ENCODE results near the gene RBPJ.

RBPJ gene

GRCh38 chr4:26431461-26432180 lies 110.8 kb downstream of the RBPJ start:
- no peak overlapping the region for H3K27ac ChIP-seq (ENCODE audit: low read depth, low read length)
- H3K9me3 ChIP-seq (ENCODE audit: insufficient read depth, low read length): no peaks in the 10 kb centered on the region
- no peak overlapping the region for H3K4me2 ChIP-seq (ENCODE audit: low read depth, low read length, poor library complexity, severe bottlenecking)
- no peaks in the 10 kb centered on the region for H3F3A ChIP-seq (ENCODE audit: insufficient read depth)
- H3K79me2 ChIP-seq (ENCODE audit: insufficient read depth, low read length): no peaks in the 10 kb centered on the region
- H3K9ac ChIP-seq (ENCODE audit: low read length): no peak overlapping the region
- TF ChIP-seq CTCF (IDR thresholded peaks at IDR 0.05; ENCODE audit: insufficient read depth, low read length, poor library complexity, severe bottlenecking): no peak
- TF ChIP-seq EZH2phosphoT487 (conservative IDR thresholded peaks at IDR 0.05; ENCODE audit: low read length): no peak
- H3K36me3 ChIP-seq (ENCODE audit: low read length): no peaks in the 10 kb centered on the region; the same call in 1 of the 2 replicates
- H2AFZ ChIP-seq (ENCODE audit: low read depth, low read length, severe bottlenecking): no peak overlapping the region
- no peaks in the 10 kb centered on the region for H3K27me3 ChIP-seq (ENCODE audit: low read length)
- no peaks in the 10 kb centered on the region for H3K9me2 ChIP-seq (replicated peaks; ENCODE audit: insufficient read depth, low read length)
- H4K20me1 ChIP-seq (ENCODE audit: low read depth, low read length): no peaks in the 10 kb centered on the region
- no peak overlapping the region for H3K4me3 ChIP-seq (ENCODE audit: insufficient read depth, low read length, poor library complexity, severe bottlenecking)

- TF ChIP-seq EZH2phosphoT487 (conservative IDR thresholded peaks at IDR 0.05; ENCODE audit: low read length): no peak
- TF ChIP-seq CTCF (IDR thresholded peaks at IDR 0.05; ENCODE audit: insufficient read depth, low read length, poor library complexity, severe bottlenecking): no peak
Observed at GRCh38 chr4:26432419-26432818, 111.6 kb downstream of the RBPJ start.

GRCh38 chr4:26433556-26433955 lies 112.7 kb downstream of the RBPJ start:
- no peaks in the 10 kb centered on the region for H3K9me3 ChIP-seq (ENCODE audit: insufficient read depth, low read length)
- no peak overlapping the region for H3K9ac ChIP-seq (ENCODE audit: low read length)
- H4K20me1 ChIP-seq (ENCODE audit: low read depth, low read length): no peaks in the 10 kb centered on the region
- H3K27me3 ChIP-seq (ENCODE audit: low read length): no peaks in the 10 kb centered on the region
- no peaks in the 10 kb centered on the region for H3K79me2 ChIP-seq (ENCODE audit: insufficient read depth, low read length)
- no peaks in the 10 kb centered on the region for H3K9me2 ChIP-seq (replicated peaks; ENCODE audit: insufficient read depth, low read length)
- no peaks in the 10 kb centered on the region; the same call in 1 of the 2 replicates for H3K36me3 ChIP-seq (ENCODE audit: low read length)
- H3K4me3 ChIP-seq (ENCODE audit: insufficient read depth, low read length, poor library complexity, severe bottlenecking): no peak overlapping the region
- no peak overlapping the region for H3K27ac ChIP-seq (ENCODE audit: low read depth, low read length)
- H3F3A ChIP-seq (ENCODE audit: insufficient read depth): no peaks in the 10 kb centered on the region
- no peak for TF ChIP-seq EZH2phosphoT487 (conservative IDR thresholded peaks at IDR 0.05; ENCODE audit: low read length)
- TF ChIP-seq CTCF (IDR thresholded peaks at IDR 0.05; ENCODE audit: insufficient read depth, low read length, poor library complexity, severe bottlenecking): no peak
- no peak overlapping the region for H2AFZ ChIP-seq (ENCODE audit: low read depth, low read length, severe bottlenecking)
- H3K4me2 ChIP-seq (ENCODE audit: low read depth, low read length, poor library complexity, severe bottlenecking): no peak overlapping the region

More at GRCh38 chr4:26432419-26432818, 111.6 kb downstream of the RBPJ start:
- Histone ChIP-seq H3K4me2 (ENCODE audit: low read depth, low read length, poor library complexity, severe bottlenecking) (no peak overlapping the region), H3K36me3 (ENCODE audit: low read length) (no peaks in the 10 kb centered on the region; the same call in 1 of the 2 replicates), H3K27me3 (ENCODE audit: low read length) (no peaks in the 10 kb centered on the region), H3K9ac (ENCODE audit: low read length) (no peak overlapping the region), H3K9me3 (ENCODE audit: insufficient read depth, low read length) (no peaks in the 10 kb centered on the region), H3K9me2 (replicated peaks; ENCODE audit: insufficient read depth, low read length) (no peaks in the 10 kb centered on the region), H3K27ac (ENCODE audit: low read depth, low read length) (no peak overlapping the region), H2AFZ (ENCODE audit: low read depth, low read length, severe bottlenecking) (no peak overlapping the region), H3K79me2 (ENCODE audit: insufficient read depth, low read length) (no peaks in the 10 kb centered on the region), H3F3A (ENCODE audit: insufficient read depth) (no peaks in the 10 kb centered on the region), H3K4me3 (ENCODE audit: insufficient read depth, low read length, poor library complexity, severe bottlenecking) (no peak overlapping the region), H4K20me1 (ENCODE audit: low read depth, low read length) (no peaks in the 10 kb centered on the region)
